Fibroblast of skin of left quadriceps (primary cell): ENCODE results near the gene ZNF700.
"Not testable (repeated sequence)": the region's sequence is repeated elsewhere in the genome, so short reads cannot be mapped to it uniquely, and the experiment has no call there.

Experiments
- DNase-seq, 2 experiments: peaks; one replicate each; pipeline ENCODE4 v3.0.0-alpha.2; 2013; ENCODE audit warnings: low read depth in 2 of 2

The ZNF700 gene

DNA sequence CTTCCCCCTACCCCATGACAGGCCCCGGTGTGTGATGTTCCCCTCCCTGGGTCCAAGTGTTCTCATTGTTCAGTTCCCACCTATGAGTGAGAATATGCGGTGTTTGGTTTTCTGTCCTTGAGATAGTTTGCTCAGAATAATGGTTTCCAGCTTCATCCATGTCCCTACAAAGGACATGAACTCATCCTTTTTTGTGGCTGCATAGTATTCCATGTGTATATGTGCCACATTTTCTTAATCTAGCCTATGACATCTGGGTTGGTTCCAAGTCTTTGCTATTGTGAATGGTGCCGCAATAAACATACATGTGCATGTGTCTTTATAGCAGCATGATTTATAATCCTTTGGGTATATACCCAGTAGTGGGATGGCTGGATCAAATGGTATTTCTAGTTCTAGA lies 13.5 kb downstream of the ZNF700 start:
- DNase-seq = not testable (repeated sequence)

- DNase-seq = not testable (repeated sequence)
These were observed 16.5 kb downstream of the ZNF700 start for GRCh38 chr19:11941361-11941887.

DNA sequence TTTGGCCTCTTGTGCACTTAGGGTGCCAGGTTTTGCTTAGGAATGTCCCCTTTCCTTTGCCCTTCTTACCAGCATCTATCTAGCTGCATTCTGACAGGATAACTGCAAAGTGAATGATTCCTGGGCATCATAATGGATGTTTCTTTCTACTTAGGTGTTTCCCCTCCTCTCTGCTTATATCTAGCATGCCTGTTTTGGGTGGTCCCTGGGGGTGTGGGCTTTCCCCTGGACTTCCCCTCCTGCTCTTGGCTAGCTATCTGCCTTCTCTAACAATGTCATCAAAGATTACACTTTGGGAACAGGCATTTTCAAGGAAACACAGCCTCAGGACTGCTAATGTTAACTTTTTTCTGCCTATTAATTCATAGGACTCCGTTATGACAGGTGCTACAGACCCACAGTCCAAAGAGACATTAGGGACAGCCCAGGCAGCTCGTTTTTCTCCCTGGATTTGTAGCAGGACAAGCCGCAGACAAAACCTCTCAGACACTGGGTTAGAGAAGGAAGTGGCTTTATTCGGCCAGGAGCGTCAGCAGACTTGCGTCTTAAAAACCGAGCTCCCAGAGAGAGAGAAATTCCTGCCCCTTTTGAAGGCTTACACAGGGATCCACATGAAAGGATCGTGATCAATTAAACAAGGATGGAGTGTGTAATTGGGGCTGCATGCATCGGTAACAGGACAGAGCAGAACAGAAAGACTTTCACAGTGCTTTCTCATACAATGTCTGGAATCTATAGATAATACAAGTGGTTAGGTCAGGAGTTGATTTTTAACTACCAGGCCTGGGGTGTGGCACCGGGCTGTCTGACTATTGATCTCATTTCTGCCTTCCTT lies 17.3 kb downstream of the ZNF700 start:
- no peak for DNase-seq

DNA sequence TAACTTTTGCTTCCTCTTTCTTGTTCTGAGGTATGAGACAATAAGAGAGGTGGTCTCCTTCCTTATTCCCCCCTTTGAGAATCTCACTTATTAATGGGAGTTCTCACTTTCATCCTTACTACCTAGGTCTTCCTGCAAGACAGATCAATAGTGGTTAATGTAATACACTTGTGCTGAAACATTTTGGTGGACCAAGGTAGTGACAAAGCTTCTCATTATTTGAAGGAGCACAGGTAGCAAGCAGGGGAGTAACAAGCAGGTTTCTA lies 17.9 kb downstream of the ZNF700 start:
- DNase-seq = no peak

- DNase-seq = no peak
These were observed 19.7 kb downstream of the ZNF700 start for GRCh38 chr19:11944656-11945055.

GRCh38 chr19:11948646-11949045 lies 23.7 kb downstream of the ZNF700 start:
- no peak for DNase-seq

- DNase-seq = no peak
These were observed 24.3 kb downstream of the ZNF700 start for GRCh38 chr19:11949201-11949600.

DNA sequence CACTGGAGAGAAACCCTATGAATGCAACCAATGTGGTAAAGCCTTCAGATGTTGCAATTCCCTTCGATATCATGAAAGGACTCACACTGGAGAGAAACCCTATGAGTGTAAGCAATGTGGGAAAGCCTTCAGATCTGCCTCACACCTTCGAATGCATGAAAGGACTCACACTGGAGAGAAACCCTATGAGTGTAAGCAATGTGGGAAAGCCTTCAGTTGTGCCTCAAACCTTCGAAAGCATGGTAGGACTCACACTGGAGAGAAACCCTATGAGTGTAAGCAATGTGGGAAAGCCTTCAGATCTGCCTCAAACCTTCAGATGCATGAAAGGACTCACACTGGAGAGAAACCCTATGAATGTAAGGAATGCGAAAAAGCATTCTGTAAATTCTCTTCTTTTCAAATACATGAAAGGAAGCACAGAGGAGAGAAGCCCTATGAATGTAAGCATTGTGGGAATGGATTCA lies 24.7 kb downstream of the ZNF700 start:
- not testable (repeated sequence) for DNase-seq

DNA sequence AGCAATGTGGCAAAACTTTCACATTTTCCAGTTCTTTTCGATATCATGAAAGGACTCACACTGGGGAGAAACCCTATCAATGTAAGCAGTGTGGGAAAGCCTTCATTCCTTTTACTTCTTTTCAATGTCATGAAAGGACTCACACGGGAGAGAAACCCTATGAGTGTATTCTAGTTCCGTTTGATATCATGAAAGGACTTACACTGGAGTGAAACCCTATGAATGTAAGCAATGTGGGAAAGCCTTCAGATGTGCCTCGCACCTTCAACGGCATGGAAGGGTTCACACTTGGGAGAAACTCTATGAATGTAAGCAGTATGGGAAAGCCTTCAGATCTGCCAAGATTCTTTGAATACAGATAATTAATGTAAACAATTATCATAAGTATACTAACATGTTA lies 25.4 kb downstream of the ZNF700 start:
- no peak for DNase-seq

GRCh38 chr19:11963566-11964355 lies 38.9 kb downstream of the ZNF700 start:
- peak; percentile 26 to 32 for DNase-seq

DNA sequence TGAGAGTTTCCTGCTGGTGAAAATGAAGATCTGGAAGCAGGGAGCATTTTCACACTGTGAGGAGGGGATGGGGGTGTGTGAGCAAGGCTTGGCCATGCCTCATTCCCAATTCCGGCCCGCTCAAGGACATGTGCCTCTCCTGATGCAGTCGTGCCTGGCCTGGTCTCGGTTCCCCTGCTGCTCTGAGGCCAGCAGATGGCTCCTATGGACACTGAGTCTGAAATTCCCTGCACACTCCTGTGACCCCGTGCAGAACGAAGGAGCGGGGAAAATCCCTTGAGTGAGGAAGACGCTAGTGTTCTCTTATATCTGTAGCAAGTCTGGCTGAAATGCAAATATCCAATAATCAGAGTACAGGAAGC lies 39.6 kb downstream of the ZNF700 start:
- no peak for DNase-seq

DNA sequence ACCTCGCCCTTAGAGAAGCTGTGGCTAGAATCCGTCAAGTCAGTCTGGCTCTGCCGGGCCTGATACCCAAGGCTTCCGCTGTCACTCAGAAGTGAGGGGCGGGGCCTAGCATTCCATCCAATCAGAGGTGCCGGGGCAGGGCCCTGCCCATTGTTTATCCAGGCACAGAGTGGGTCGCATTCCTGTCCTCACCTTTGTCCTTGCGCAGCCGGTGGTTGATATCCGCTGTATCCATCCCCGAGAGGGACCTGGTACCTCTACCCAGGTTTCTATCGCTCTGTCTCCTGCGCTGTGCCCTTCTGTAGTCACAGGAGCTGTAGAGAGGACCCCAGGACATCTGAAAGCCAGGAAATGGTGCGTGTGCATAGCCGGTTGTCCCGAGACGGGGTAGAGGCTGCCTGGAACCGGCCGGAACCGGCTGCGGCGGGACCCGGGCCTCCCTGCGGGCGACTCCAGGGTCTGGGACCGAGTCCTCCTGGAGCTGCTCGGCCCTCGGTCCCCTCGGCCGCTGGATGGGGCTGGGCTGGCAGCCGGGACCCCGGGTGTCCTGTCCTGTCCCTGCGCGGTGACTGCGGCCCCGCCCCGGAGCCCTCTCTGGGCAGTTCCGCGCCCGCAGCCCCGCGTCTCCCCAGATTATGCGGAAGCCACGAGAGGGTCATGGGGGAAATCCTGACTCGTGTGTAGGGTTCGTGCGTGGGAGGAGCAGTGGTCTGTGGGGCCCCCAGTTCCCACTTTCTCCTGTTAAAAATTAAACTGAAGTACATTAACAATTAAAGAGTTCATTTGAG lies 40.1 kb downstream of the ZNF700 start, which contains the start of gene ZNF763:
ZNF763 (plus strand) TSS at position 183 of the 788 bp plus-strand sequence; CDS start at position 352, 169 bp downstream.
- peak; percentile 40 to 46 for DNase-seq

GRCh38 chr19:11970174-11970573 lies 45.3 kb downstream of the ZNF700 start:
- DNase-seq = no peak

GRCh38 chr19:11971041-11971440 lies 46.1 kb downstream of the ZNF700 start:
- no peak for DNase-seq

GRCh38 chr19:11973019-11973810 lies 48.3 kb downstream of the ZNF700 start:
- DNase-seq = no peak

DNA sequence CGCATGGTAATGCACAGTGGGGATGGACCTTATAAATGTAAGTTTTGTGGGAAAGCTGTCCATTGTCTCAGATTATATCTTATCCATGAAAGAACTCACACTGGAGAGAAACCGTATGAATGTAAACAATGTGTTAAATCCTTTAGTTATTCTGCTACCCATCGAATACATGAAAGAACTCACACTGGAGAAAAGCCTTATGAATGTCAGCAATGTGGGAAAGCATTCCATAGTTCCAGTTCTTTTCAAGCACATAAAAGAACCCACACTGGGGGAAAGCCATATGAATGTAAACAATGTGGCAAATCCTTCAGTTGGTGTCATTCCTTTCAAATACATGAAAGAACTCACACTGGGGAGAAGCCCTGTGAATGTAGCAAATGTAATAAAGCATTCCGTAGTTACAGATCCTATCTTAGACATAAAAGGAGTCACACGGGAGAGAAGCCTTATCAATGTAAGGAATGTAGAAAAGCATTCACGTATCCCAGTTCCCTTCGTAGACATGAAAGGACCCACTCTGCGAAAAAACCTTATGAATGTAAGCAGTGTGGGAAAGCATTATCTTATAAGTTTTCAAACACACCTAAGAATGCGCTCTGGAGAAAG lies 53.7 kb downstream of the ZNF700 start:
- no peak for DNase-seq

DNA sequence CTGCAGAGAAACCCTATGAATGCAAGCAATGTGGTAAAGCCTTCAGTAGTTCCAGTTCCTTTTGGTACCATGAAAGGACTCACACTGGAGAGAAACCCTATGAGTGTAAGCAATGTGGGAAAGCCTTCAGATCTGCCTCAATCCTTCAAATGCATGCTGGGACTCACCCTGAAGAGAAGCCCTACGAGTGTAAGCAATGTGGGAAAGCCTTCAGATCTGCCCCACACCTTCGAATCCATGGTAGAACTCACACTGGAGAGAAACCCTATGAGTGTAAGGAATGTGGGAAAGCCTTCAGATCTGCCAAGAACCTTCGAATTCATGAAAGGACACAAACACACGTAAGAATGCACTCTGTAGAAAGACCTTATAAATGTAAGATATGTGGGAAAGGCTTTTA lies 54.6 kb downstream of the ZNF700 start:
- DNase-seq = no peak

DNA sequence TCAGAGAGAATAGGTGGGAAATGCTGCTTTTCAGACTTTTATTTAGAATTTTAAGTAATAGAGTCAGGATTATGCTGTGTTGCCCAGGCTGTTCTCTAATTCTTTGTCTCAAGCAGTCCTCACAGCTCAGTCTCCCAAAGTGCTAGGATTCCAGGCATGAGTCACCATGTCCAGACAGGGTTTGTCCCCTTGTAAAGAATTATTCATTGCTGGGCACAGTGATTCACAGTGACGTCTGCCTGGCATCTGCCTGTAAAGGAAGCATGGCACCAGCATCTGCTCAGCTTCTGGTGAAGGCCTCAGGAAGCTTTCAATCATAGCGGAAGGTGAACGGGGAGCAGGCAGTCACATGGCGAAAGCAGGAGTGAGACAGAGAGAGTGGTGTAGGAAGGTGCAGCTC lies 57.6 kb downstream of the ZNF700 start:
- no peak for DNase-seq

DNA sequence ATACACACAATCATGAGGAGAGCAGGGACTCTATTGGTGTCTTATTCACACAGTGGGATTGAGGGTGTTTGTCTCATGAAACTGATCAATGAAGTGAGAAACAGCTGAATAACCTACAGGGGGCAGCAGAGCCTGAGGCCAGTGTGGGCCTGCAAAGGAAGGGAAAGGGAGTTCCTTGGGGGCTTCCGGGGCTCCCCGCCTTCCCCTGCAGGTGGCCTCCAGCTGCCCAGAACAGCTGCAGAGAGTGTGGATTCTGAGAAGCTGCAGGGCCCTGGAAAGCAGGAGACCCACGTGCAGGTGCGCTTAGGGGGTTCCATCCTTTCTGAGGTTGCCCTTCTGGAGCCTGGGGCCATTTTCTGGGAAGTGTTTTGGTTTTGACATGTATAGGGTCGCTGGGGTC lies 60.1 kb downstream of the ZNF700 start:
- no peak for DNase-seq

GRCh38 chr19:11986754-11987153 lies 61.8 kb downstream of the ZNF700 start:
- DNase-seq = no peak
